Panc1 (cell line): ENCODE data around the gene ZNG1F.
"Not testable (repeated sequence)": the region's sequence is repeated elsewhere in the genome, so short reads cannot be mapped to it uniquely, and the experiment has no call there.

Source experiments
- CTCF ChIP-seq: fragments of 450-650 bp; IDR thresholded peaks from 2 replicates; pipeline ENCODE4 v1.5.1; 2017; ENCODE audit warnings: mild to moderate bottlenecking
- POLR2AphosphoS5 ChIP-seq: IDR thresholded peaks from 2 replicates; pipeline ENCODE4 v1.6.1; 2012; ENCODE audit warnings: mild to moderate bottlenecking, low read depth, low read length, moderate library complexity
- REST ChIP-seq, 2 experiments: IDR thresholded peaks; 2 replicates each; pipeline ENCODE4 v1.6.1; 2011 to 2012; ENCODE audit warnings: low read depth in 2 of 2, control low read depth in 1 of 2, low read length in 1 of 2, mild to moderate bottlenecking in 1 of 2, moderate library complexity in 1 of 2; ENCODE audit not compliant: insufficient read depth in 1 of 2
- SIN3A ChIP-seq: IDR thresholded peaks from 2 replicates; pipeline ENCODE4 v1.6.1; 2012; ENCODE audit warnings: low read depth, mild to moderate bottlenecking, low read length, moderate library complexity, borderline replicate concordance; ENCODE audit not compliant: insufficient read depth

- TF ChIP-seq CTCF; REST (IDR thresholded peaks at IDR 0.05; ENCODE audit: insufficient read depth in 1 of 2, low read depth in 2 of 2, low read length in 1 of 2); SIN3A; POLR2AphosphoS5: not testable (repeated sequence)
Observed at GRCh38 chr9:41124250-41125108, 64.6 kb downstream of the ZNG1F start.
